Fibroblast of peridontal ligament (primary cell): ENCODE results near the gene FUZ.

Experiments used
- DNase-seq: peaks from one replicate; pipeline ENCODE4 v3.0.0-alpha.2; 2010; ENCODE audit errors: extremely low read depth

The FUZ gene

GRCh38 chr19:49812997-49813861 lies at the start of gene FUZ:
TSS of gene FUZ (minus strand) at chr19:49813292. CDS start at chr19:49813106, 186 bp downstream.
- peak; percentile 99 for DNase-seq

GRCh38 chr19:49862391-49863253 lies 49.5 kb upstream of the FUZ start:
- DNase-seq, result no peak

GRCh38 chr19:49861541-49862378 lies 48.7 kb upstream of the FUZ start:
- no peak for DNase-seq

- DNase-seq, result no peak
Observed at GRCh38 chr19:49861107-49861506, 48.0 kb upstream of the FUZ start.

- DNase-seq, result no peak
Observed at GRCh38 chr19:49860336-49861102, 47.4 kb upstream of the FUZ start.

- no peak for DNase-seq
Observed at GRCh38 chr19:49859682-49860335, 46.7 kb upstream of the FUZ start.

- DNase-seq, result no peak
Observed at GRCh38 chr19:49858088-49858985, 45.2 kb upstream of the FUZ start.

- DNase-seq, result no peak
Observed at GRCh38 chr19:49857838-49858087, 44.7 kb upstream of the FUZ start.

- no peak for DNase-seq
Observed at GRCh38 chr19:49857061-49857837, 44.2 kb upstream of the FUZ start.

GRCh38 chr19:49856574-49857021 lies 43.5 kb upstream of the FUZ start:
- DNase-seq, result no peak

GRCh38 chr19:49855676-49856573 lies 42.8 kb upstream of the FUZ start:
- DNase-seq, result no peak

- no peak for DNase-seq
Observed at GRCh38 chr19:49855277-49855675, 42.2 kb upstream of the FUZ start.

GRCh38 chr19:49854378-49855263 lies 41.5 kb upstream of the FUZ start:
- no peak for DNase-seq

- no peak for DNase-seq
Observed at GRCh38 chr19:49853852-49854377, 40.8 kb upstream of the FUZ start.

GRCh38 chr19:49852631-49853126 lies 39.6 kb upstream of the FUZ start:
- DNase-seq, result peak; percentile 18
